Fibroblast of lung (primary cell): ENCODE results near the gene FAT4.

Experiments used
- CTCF ChIP-seq, 2 donors: IDR thresholded peaks in 1 of 2; conservative IDR thresholded peaks in 1 of 2; 1 replicate in 1 of 2; 2 replicates in 1 of 2; pipeline ENCODE4 v1.5.1; 2011 to 2012; ENCODE audit warnings: low read length in 2 of 2, control low read depth in 1 of 2, inconsistent platforms in 1 of 2, low read depth in 1 of 2, mild to moderate bottlenecking in 1 of 2
- EZH2 ChIP-seq: IDR thresholded peaks from 2 replicates; pipeline ENCODE4 v1.5.1; 2012; ENCODE audit warnings: low read length, control low read depth, mild to moderate bottlenecking; ENCODE audit errors: missing control alignments

DNA sequence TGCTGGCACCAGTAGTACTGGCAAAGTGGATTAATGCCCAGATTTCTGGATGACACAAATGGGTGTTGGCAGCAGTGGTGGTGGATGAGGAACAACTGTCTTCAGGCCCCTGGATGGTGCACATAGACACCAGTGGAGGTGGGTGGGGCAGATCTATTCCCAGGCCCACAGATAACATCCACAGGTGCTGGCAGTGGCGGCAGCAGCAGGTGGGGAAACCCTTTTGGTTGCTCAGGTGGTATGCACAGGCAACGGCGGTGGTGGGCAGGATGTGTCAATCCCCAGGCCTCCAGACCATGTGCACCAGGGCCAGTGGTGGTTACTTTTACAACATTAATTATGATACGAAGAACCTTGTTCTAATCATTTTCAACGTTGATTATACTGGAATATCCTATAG, 48.9 kb upstream of the FAT4 start:
- TF ChIP-seq CTCF (conservative IDR thresholded peaks at IDR 0.05 in 1 of 2, IDR thresholded peaks at IDR 0.05 in 1 of 2; ENCODE audit: low read depth in 1 of 2, low read length in 2 of 2) (no peak), EZH2 (no peak)
